SK-N-MC (cell line): Measurements from ENCODE around the gene TMEM11.
"Not testable (repeated sequence)": the region's sequence is repeated elsewhere in the genome, so short reads cannot be mapped to it uniquely, and the experiment has no call there.

Experiments
- DNase-seq: peaks from one replicate; pipeline ENCODE4 v3.0.0-alpha.2; 2011; ENCODE audit warnings: low read depth, low spot score
- H3K27ac ChIP-seq: fragments of 200-600 bp; sonication (generic); 2 replicates; pipeline ENCODE4 v1.5.1; 2016; ENCODE audit warnings: mixed run types
- H3K36me3 ChIP-seq: fragments of 200-600 bp; sonication (generic); 2 replicates; pipeline ENCODE4 v1.6.1; 2017; ENCODE audit warnings: antibody characterized with exemption, low read length, mixed read lengths; ENCODE audit not compliant: insufficient read depth
- H3K4me3 ChIP-seq: fragments of 200-600 bp; sonication (generic); 2 replicates; pipeline ENCODE4 v1.5.1; 2016
- H3K9ac ChIP-seq: fragments of 200-600 bp; sonication (generic); 2 replicates; pipeline ENCODE4 v1.8.0; 2017; ENCODE audit warnings: mixed run types, mixed read lengths; ENCODE audit not compliant: insufficient read length
- H3K9me3 ChIP-seq: fragments of 200-600 bp; sonication (generic); 2 replicates; pipeline ENCODE4 v1.6.1; 2017; ENCODE audit warnings: low read depth, mild to moderate bottlenecking, antibody characterized with exemption, low read length, moderate library complexity, mixed read lengths
- EZH2 ChIP-seq: fragments of 200-600 bp; sonication (generic); IDR thresholded peaks from one replicate; pipeline ENCODE4 v1.6.1; 2017; ENCODE audit warnings: antibody characterized with exemption
- FOXP2 ChIP-seq: optimal IDR thresholded peaks from 2 replicates; pipeline ENCODE3; 2011; ENCODE audit warnings: mild to moderate bottlenecking, moderate library complexity; ENCODE audit not compliant: insufficient read depth; ENCODE audit errors: extremely low read length, control extremely low read depth
- POLR2AphosphoS5 ChIP-seq: IDR thresholded peaks from 2 replicates; pipeline ENCODE4 v1.6.1; 2012; ENCODE audit warnings: mild to moderate bottlenecking, low read depth, low read length, borderline replicate concordance

TMEM11 gene

DNA sequence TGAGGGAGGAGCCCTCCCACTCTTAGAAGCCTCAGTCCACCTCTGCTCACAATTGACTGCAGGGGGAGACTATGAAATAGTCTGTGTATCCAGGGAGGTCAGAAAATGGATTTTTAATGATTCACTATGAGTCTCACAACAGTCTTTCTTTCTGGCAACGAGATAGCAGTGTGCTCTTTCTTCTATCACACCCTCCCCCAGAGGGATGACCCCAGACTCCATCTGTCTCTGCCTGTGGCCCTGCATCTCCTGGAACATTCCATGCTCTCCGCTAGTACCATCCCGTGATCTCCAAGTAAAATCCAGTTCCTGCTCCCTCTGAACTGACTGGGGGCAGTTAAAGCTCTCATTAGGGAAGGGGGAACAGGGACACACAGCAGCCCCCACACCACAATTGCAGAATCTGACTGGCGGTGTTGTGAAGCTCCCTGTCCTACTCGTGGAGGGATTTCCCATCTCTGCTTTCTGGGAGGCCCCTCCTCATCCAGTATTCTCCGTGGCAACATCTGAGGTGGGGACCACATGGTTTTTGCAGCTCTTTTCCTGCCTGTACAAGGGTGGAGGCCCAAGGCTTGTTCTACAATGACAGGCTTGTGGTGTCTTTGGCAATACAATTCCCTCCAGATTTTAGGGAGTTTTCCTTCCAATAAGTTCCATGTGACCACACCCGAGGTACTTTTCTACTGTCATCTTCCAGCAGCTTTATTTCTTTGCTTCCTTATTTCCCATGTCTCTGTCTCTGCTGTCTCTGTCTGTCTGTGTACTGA is 19.8 kb upstream of the TMEM11 start:
- no peak for TF ChIP-seq EZH2
- no peak for TF ChIP-seq FOXP2
- TF ChIP-seq POLR2AphosphoS5 = no peak
- Histone ChIP-seq H3K27ac (no peak overlapping the region), H3K9ac (no peak overlapping the region), H3K4me3 (no peak overlapping the region), H3K36me3 (no peaks in the 10 kb centered on the region), H3K9me3 (no peaks in the 10 kb centered on the region)
- DNase-seq = no peak

DNA sequence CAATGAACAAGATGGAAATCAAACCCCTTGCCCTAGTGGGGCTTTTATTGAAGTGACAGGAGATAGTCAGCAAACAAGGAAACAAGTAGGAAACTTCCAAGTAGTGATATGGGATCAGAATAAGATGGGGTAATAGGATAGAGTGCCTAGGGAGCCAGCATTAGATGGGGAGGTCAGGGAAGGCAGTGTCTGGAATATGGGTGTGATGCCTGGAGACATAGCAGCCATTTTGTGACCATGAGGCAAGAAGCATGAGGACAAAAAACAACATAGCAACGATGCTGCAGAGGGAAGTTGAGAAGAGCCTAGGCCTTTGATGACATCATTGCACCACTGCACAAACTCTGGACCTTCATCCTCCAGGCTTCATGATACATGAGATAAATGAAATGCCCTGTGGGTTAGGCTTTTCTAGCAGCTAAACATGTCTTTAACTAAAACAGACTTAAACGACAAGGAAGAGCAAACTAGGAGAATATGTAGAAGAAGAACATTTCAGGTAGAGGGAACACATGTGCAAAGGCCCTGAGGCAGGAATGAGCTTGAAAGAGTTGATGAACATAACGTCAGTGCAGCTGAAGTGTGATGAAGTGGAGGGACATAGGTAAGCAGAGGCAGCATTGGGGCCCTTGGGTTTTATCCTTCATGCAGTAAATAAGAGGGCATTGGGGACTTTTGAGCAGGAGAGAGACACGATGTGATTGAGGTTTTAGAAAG is 18.2 kb upstream of the TMEM11 start:
- Histone ChIP-seq H3K9ac (no peak overlapping the region), H3K9me3 (no peaks in the 10 kb centered on the region), H3K27ac (no peak overlapping the region), H3K4me3 (no peak overlapping the region), H3K36me3 (no peaks in the 10 kb centered on the region)
- no peak for DNase-seq
- TF ChIP-seq POLR2AphosphoS5 = no peak
- TF ChIP-seq EZH2 = no peak
- no peak for TF ChIP-seq FOXP2

DNA sequence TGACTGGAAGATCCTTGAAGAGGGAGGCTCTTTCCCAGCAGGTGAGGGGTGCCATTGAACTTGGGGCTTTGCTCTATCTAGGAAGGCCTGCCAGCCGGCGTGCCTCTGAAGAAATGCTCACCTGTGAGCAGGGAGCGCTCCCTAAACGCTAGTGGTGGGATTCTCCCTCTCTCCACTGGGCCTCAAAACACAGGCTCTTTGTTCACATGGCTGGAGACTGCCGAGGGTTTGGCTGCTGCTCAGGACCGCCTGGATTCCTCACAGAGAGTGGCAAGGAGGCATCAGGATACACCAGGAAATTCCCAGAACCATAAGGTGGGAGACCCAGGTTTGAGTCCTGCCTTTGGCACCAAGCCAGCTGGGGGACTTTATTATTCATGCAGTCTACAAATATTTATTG is 17.6 kb upstream of the TMEM11 start:
- TF ChIP-seq FOXP2 = no peak
- TF ChIP-seq EZH2 = no peak
- TF ChIP-seq POLR2AphosphoS5 = no peak
- no peak for DNase-seq
- Histone ChIP-seq H3K27ac (no peak overlapping the region), H3K4me3 (no peak overlapping the region), H3K36me3 (no peaks in the 10 kb centered on the region), H3K9ac (no peak overlapping the region), H3K9me3 (no peaks in the 10 kb centered on the region)

DNA sequence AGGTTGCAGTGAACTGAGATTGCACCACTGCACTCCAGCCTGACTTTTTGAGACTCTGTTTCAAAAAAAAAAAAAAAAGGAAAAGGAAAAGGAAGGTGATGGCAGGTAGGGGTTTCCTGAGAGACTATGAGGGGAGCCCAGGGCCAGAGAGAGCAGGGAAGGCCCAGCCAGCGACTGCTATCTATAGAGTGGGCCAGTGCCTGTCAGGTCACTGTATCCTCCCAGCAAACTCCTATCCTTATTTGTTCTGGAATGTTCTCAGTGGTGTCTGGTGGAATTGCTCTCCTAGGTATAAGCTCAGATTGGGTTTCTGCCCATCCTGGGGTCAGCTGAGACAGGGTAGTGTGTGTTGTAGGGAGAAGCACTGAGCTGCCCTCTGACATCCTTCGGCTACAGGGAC is 14.9 kb upstream of the TMEM11 start:
- no peaks in the 10 kb centered on the region for H3K36me3 ChIP-seq
- H3K9me3 ChIP-seq = no peaks in the 10 kb centered on the region
- H3K27ac ChIP-seq = no peak overlapping the region
- no peak for TF ChIP-seq EZH2
- TF ChIP-seq POLR2AphosphoS5 = no peak
- TF ChIP-seq FOXP2 = no peak
- DNase-seq = no peak
- no peak overlapping the region for H3K9ac ChIP-seq
- H3K4me3 ChIP-seq = no peak overlapping the region

DNA sequence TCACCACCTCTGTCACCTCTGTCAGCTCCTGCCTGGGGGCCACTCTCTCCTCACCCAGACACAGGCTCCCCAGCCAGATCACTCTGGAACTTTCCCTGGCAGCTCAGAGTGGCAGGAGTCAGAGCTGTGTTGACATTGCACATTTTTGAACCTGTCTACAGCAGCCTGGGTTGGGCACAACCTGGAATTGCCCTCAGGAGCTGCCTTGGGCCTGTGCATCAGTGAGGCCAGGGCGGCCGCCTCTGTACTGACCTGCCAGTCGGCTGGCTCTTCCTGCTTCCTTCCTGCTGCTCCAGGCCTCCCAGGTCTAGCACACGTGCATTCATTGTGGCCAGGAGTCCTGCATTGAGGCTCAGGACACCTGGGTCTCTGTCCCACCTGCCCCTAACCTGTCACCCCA is 14.2 kb upstream of the TMEM11 start:
- Histone ChIP-seq H3K27ac (no peak overlapping the region), H3K4me3 (no peak overlapping the region), H3K9me3 (no peaks in the 10 kb centered on the region), H3K36me3 (no peaks in the 10 kb centered on the region), H3K9ac (no peak overlapping the region)
- no peak for DNase-seq
- TF ChIP-seq POLR2AphosphoS5 = no peak

DNA sequence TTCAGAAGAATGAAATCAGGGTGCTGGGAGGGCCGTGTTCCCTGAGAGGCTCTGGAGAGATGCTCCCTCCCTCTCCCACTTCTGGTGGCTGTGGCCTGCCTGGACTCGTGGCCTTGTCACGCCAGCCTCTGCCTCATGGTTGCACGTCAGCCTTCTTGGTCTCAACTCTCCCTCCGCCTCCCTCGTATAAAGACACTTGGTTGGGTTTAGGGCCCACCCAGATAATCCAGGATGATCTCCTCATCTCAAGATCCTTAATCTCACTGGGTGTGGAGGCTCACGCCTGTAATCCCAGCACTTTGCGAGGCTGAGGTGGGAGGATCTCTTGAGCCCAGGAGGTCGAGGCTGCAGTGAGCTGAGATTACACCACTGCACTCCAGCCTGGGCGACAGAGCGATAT is 13.3 kb upstream of the TMEM11 start:
- not testable (repeated sequence) for H3K9ac ChIP-seq, H3K36me3 ChIP-seq, DNase-seq, H3K27ac ChIP-seq, H3K4me3 ChIP-seq, H3K9me3 ChIP-seq

DNA sequence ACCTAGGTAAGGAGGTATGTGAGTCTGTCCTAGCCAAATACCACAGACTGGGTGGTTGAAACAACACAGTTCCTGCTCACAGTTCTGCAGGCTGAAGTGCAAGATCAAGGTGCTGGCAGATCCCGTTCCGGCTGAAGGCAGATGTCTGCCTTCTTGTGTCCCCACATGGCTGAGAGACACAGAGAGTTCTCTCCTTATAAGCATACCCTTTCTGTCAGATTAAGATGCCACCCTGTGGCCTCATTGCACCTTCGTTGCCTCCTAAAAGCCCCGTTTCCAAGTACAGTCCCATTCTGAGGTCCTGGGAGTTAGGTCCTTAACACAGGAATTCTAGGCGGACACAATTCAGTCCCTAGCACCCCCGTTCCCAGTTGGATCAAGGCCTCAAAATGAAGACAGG is 9.1 kb upstream of the TMEM11 start:
- H3K9ac ChIP-seq = no peak overlapping the region
- DNase-seq = no peak
- no peaks in the 10 kb centered on the region for H3K9me3 ChIP-seq

DNA sequence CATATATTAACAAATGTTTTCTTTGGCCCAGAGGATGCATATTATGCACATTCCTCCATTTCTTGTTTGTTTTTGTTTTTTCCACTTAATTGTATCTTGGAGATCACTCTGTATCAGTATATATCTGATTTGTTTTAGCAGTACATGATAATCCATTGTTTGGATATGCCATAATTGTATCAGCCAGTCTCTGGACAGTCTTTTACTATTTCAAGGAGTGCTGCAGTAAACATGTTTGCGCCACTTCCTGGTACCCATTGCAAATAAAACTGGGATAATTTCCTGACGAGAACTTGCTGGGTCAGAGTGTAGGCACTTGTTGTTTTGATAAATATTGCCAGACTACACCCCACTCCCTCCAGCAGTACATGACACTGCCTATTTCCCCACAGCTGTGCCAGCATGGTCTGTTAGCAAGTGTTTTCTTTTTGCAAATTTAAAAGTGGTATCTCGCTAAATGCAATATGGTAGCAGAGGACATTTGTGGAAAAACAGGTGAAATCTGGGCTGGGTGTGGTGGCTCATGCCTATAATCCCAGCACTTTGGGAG is 4.9 kb upstream of the TMEM11 start:
- no peak overlapping the region for H3K4me3 ChIP-seq
- H3K36me3 ChIP-seq = peaks cover 4% of the 10 kb centered on the region; the same call in 1 of the 2 replicates
- no peak for DNase-seq
- H3K27ac ChIP-seq = no peak overlapping the region
- no peak overlapping the region for H3K9ac ChIP-seq
- H3K9me3 ChIP-seq = no peaks in the 10 kb centered on the region
- TF ChIP-seq FOXP2 = no peak
- TF ChIP-seq EZH2 = no peak
- no peak for TF ChIP-seq POLR2AphosphoS5

More for the DNA sequence above, 9.1 kb upstream of the TMEM11 start:
- no peak overlapping the region for H3K27ac ChIP-seq
- TF ChIP-seq POLR2AphosphoS5 (no peak), EZH2 (no peak), FOXP2 (no peak)
- peaks cover 4% of the 10 kb centered on the region; the same call in 1 of the 2 replicates for H3K36me3 ChIP-seq
- H3K4me3 ChIP-seq = no peak overlapping the region

DNA sequence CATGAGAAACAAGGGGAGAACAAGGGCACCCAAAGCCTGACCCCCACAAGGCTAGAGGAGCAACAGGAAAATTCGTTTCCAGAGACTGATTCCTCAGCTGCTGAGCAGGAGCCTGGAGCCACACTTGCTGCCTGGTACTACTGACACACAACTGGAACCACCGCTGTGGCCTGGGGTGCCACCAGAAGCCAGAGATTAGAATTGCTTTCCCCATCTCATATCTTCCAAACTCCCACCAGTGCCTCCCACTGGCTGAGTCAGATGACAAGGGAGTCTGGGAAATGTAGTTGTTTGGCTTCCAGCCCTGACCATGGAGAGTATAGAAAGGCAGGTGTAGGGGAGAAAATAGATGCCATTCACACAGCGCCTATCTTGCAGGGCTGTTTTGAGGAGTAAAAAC is 4.1 kb upstream of the TMEM11 start:
- peaks cover 4% of the 10 kb centered on the region; the same call in 1 of the 2 replicates for H3K36me3 ChIP-seq
- DNase-seq = no peak
- H3K27ac ChIP-seq = no peak overlapping the region
- no peak overlapping the region for H3K4me3 ChIP-seq
- no peak for TF ChIP-seq FOXP2
- no peak for TF ChIP-seq EZH2
- TF ChIP-seq POLR2AphosphoS5 = no peak
- H3K9ac ChIP-seq = no peak overlapping the region
- no peaks in the 10 kb centered on the region for H3K9me3 ChIP-seq
